Neural progenitor cell (in vitro differentiated cells): ENCODE results near the gene BFSP2. TPM values are rescaled to one million over a fixed set of nuclear protein-coding genes. Genes with fewer than 3 reads are reported as not detected.

Source experiments
- DNase-seq: peaks from one replicate; pipeline ENCODE4 v3.0.0-alpha.2; 2016; ENCODE audit warnings: low spot score
- H2AFZ ChIP-seq: fragments of 200-600 bp; sonication (generic); replicated peaks from 2 replicates; pipeline ENCODE4 v1.6.1; 2016; ENCODE audit warnings: antibody characterized with exemption
- H3F3A ChIP-seq: fragments of 200-600 bp; sonication (generic); 2 replicates; pipeline ENCODE4 v1.6.1; 2016; ENCODE audit warnings: antibody characterized with exemption, low read depth
- H3K27ac ChIP-seq: fragments of 200-600 bp; sonication (generic); 2 replicates; pipeline ENCODE4 v1.5.1; 2016; ENCODE audit warnings: mild to moderate bottlenecking
- H3K27me3 ChIP-seq: fragments of 200-600 bp; sonication (generic); 2 replicates; pipeline ENCODE4 v1.6.1; 2016; ENCODE audit warnings: mild to moderate bottlenecking, moderate library complexity
- H3K36me3 ChIP-seq: fragments of 200-600 bp; sonication (generic); 2 replicates; pipeline ENCODE4 v1.5.1; 2016
- H3K4me1 ChIP-seq: fragments of 200-600 bp; sonication (generic); 2 replicates; pipeline ENCODE4 v1.6.1; 2016; ENCODE audit warnings: mixed run types
- H3K4me2 ChIP-seq: fragments of 200-600 bp; sonication (generic); 2 replicates; pipeline ENCODE4 v1.6.1; 2016
- H3K4me3 ChIP-seq: fragments of 200-600 bp; sonication (generic); 2 replicates; pipeline ENCODE4 v1.5.1; 2016
- H3K79me2 ChIP-seq: fragments of 200-600 bp; sonication (generic); 2 replicates; pipeline ENCODE4 v1.6.1; 2016; ENCODE audit warnings: low read depth
- H3K9ac ChIP-seq: fragments of 200-600 bp; sonication (generic); 2 replicates; pipeline ENCODE4 v1.6.1; 2016
- H3K9me3 ChIP-seq: fragments of 200-600 bp; sonication (generic); 2 replicates; pipeline ENCODE4 v1.5.1; 2016; ENCODE audit warnings: low read depth
- H4K20me1 ChIP-seq: fragments of 200-600 bp; sonication (generic); 2 replicates; pipeline ENCODE4 v1.6.1; 2016; ENCODE audit warnings: low read depth
- H3K27ac Mint-ChIP-seq: 3 replicates; pipeline ENCODE4 v1.8.0; 2021; ENCODE audit warnings: mixed read lengths
- H3K27me3 Mint-ChIP-seq: 2 replicates; pipeline ENCODE4 v1.8.0; 2022; ENCODE audit warnings: low read depth, mild to moderate bottlenecking, inconsistent platforms, moderate library complexity, mixed read lengths; ENCODE audit not compliant: insufficient read depth
- H3K36me3 Mint-ChIP-seq: 3 replicates; pipeline ENCODE4 v1.8.0; 2021; ENCODE audit warnings: mixed read lengths
- H3K4me1 Mint-ChIP-seq: 3 replicates; pipeline ENCODE4 v1.8.0; 2021; ENCODE audit warnings: mixed read lengths
- H3K4me3 Mint-ChIP-seq: 3 replicates; pipeline ENCODE4 v1.8.0; 2021; ENCODE audit warnings: mild to moderate bottlenecking, moderate library complexity, mixed read lengths
- H3K9me3 Mint-ChIP-seq: 3 replicates; pipeline ENCODE4 v1.8.0; 2020; ENCODE audit warnings: mixed read lengths
- EZH2 ChIP-seq: fragments of 200-600 bp; sonication (generic); IDR thresholded peaks from 2 replicates; pipeline ENCODE4 v1.6.1; 2017; ENCODE audit warnings: antibody characterized with exemption, mild to moderate bottlenecking, moderate library complexity
- EZH2phosphoT487 ChIP-seq: fragments of 200-600 bp; sonication (generic); IDR thresholded peaks from 2 replicates; pipeline ENCODE4 v1.6.1; 2017; ENCODE audit warnings: antibody characterized with exemption
- total RNA-seq: library from RNA; depleted of rRNA; stranded (reverse); fragments of >200 nt; gene quantifications from 2 replicates; pipeline ENCODE4 v1.2.3, GENCODE V29; 2015; ENCODE audit warnings: low replicate concordance
- TF ChIP-seq, protein P1 (sequence below): fragments of 200-600 bp; sonication (generic); IDR thresholded peaks from 2 replicates; pipeline ENCODE4 v1.5.1; 2017; ENCODE audit warnings: antibody characterized with exemption, mild to moderate bottlenecking

The BFSP2 gene
- total RNA-seq, 1 donor from 2014 or later, result not detected

DNA sequence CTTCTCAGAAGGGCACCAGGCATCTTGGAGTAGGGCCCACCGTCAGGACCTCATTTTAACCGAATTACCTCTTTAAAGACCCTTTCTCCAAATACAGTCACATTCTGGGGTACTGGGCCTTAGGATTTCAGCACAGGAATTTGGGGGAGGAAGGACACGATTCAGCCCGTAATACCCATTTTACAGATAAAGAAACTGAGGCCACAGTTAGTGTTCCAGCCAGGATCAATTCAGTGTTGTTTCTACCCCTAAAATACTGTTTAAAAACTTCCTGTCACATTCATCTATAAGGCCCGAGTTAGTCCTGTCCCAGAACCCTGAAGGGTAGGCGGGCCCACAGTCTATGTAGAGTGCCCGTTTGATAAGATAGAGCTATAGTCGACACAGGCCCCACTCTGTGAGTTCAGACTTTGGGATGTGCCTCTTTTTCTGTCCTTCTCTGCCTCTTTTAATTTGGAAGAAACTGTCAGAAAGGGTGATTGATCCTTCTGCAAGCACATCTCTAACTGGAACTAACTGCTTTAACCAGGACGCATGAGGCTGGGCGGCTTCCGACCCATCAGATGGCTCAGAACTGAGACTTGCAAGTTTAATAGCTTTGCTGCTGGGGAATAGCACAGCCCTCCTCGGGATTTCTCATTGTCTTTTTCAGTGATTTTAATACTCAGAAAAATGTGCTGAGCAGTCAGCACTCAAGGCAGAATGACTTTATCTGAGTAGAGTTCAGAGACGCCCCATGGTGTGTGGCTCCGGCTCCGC lies 19.5 kb downstream of the BFSP2 start:
- no peak overlapping the region for H3K4me3 ChIP-seq
- H3K27me3 Mint-ChIP-seq, result peaks cover 8% of the 10 kb centered on the region
- no peaks in the 10 kb centered on the region for H3K9me3 Mint-ChIP-seq
- no peaks in the 10 kb centered on the region for H3K36me3 Mint-ChIP-seq
- H3K4me2 ChIP-seq, result no peak overlapping the region
- H3K9me3 ChIP-seq, result no peaks in the 10 kb centered on the region
- no peak overlapping the region for H3K27ac ChIP-seq
- H3F3A ChIP-seq, result no peaks in the 10 kb centered on the region
- no peaks in the 10 kb centered on the region for H3K27me3 ChIP-seq
- peak overlapping the region; percentile 69 for H3K27ac Mint-ChIP-seq
- H4K20me1 ChIP-seq, result no peaks in the 10 kb centered on the region
- no peaks in the 10 kb centered on the region for H3K36me3 ChIP-seq
- no peak overlapping the region for H3K9ac ChIP-seq
- peaks cover 19% of the 10 kb centered on the region for H3K4me1 ChIP-seq
- H2AFZ ChIP-seq, result peak overlapping the region; percentile 20
- no peaks in the 10 kb centered on the region for H3K79me2 ChIP-seq
- DNase-seq, result no peak
- TF ChIP-seq, protein P1, sequence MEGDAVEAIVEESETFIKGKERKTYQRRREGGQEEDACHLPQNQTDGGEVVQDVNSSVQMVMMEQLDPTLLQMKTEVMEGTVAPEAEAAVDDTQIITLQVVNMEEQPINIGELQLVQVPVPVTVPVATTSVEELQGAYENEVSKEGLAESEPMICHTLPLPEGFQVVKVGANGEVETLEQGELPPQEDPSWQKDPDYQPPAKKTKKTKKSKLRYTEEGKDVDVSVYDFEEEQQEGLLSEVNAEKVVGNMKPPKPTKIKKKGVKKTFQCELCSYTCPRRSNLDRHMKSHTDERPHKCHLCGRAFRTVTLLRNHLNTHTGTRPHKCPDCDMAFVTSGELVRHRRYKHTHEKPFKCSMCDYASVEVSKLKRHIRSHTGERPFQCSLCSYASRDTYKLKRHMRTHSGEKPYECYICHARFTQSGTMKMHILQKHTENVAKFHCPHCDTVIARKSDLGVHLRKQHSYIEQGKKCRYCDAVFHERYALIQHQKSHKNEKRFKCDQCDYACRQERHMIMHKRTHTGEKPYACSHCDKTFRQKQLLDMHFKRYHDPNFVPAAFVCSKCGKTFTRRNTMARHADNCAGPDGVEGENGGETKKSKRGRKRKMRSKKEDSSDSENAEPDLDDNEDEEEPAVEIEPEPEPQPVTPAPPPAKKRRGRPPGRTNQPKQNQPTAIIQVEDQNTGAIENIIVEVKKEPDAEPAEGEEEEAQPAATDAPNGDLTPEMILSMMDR, result no peak
- no peak for TF ChIP-seq EZH2
- TF ChIP-seq EZH2phosphoT487, result no peak
- H3K4me3 Mint-ChIP-seq, result no peak overlapping the region
- peaks cover 32% of the 10 kb centered on the region for H3K4me1 Mint-ChIP-seq

DNA sequence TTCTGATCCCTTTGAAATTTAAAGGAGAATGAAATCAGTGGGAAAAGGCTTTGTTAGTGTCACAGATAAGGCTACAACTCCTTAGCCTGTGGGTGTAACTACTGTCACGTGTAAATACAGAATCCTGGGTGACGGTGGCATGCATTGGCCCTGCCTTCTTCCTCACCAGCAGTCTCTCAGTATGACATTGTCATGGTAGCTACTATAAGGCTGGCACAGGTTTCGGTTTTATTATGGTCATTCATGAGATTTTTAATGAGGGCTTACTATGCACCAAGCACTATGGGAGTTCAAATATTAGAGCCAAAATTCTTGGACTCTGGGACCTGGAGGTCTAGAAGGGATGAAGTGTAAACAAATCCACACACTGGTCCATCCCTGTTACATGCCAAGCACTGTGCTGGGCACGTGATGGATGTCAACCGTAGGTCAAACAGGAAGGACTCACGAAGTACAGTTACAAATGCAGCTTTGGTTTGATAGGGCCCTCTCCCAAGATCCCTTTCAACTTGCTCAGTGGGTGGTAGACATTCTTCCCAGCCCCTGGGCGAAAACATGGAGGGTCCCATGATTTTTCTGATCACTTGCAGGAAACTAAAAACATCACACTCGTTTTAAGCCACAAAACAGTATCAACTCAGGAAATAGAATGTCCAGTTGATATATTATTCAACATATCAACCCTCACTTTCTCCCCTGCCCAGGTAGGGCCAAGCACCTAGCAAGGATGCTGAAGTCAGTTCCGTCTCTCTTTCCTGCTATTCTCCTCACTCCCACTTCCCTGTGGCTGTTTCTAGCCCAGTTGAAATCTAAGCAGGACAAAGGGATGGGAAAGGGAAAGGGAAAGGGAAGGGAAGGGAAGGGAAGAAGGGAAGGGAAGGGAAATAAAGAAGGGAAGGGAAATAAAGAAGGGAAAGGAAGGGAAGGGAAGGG lies 25.3 kb downstream of the BFSP2 start:
- Histone ChIP-seq H3K27ac (no peak overlapping the region), H3K4me3 (no peak overlapping the region), H3K4me2 (no peak overlapping the region), H3K36me3 (no peaks in the 10 kb centered on the region), H4K20me1 (no peaks in the 10 kb centered on the region), H3K79me2 (no peaks in the 10 kb centered on the region), H2AFZ (no peak overlapping the region), H3F3A (peaks cover 2% of the 10 kb centered on the region), H3K9ac (no peak overlapping the region), H3K9me3 (no peaks in the 10 kb centered on the region), H3K4me1 (peaks cover 15% of the 10 kb centered on the region), H3K27me3 (no peaks in the 10 kb centered on the region)
- Mint-ChIP-seq H3K36me3 (no peaks in the 10 kb centered on the region), H3K4me1 (peaks cover 29% of the 10 kb centered on the region), H3K27ac (no peak overlapping the region), H3K27me3 (peaks cover 6% of the 10 kb centered on the region), H3K9me3 (no peaks in the 10 kb centered on the region), H3K4me3 (no peak overlapping the region)
- no peak for DNase-seq
- TF ChIP-seq, protein P1, result no peak
- no peak for TF ChIP-seq EZH2
- TF ChIP-seq EZH2phosphoT487, result no peak

DNA sequence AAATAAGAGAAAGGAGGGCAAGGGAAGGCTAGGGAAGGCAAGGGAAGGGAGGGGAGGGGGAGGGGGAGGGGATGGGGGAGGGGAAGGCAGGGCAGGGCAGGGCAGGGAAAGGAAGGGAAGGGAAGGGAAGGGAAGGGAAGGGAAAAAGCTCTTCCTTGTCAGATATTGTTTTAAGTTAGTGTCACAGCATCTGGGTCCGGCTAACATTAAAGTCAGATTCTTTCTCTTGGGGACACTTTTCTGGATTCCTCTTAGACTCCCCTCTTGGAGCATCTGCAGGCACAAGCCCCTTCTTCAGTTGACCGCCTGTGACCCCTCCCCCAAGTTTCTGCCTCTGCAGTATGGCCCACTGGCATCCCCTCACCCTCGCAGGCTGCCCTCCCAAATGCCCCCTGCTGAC lies 26.0 kb downstream of the BFSP2 start:
- Histone ChIP-seq H3K79me2 (no peaks in the 10 kb centered on the region), H2AFZ (no peak overlapping the region), H4K20me1 (no peaks in the 10 kb centered on the region), H3F3A (peaks cover 2% of the 10 kb centered on the region), H3K9me3 (no peaks in the 10 kb centered on the region), H3K4me1 (peaks cover 8% of the 10 kb centered on the region), H3K9ac (no peak overlapping the region), H3K27ac (no peak overlapping the region), H3K36me3 (no peaks in the 10 kb centered on the region), H3K27me3 (no peaks in the 10 kb centered on the region), H3K4me2 (no peak overlapping the region), H3K4me3 (no peak overlapping the region)
- Mint-ChIP-seq H3K4me1 (peaks cover 23% of the 10 kb centered on the region), H3K9me3 (no peaks in the 10 kb centered on the region), H3K4me3 (no peak overlapping the region), H3K36me3 (no peaks in the 10 kb centered on the region), H3K27me3 (peaks cover 6% of the 10 kb centered on the region), H3K27ac (no peak overlapping the region)
- DNase-seq, result no peak
- TF ChIP-seq EZH2phosphoT487 (no peak), EZH2 (no peak)
- TF ChIP-seq, protein P1, result no peak
